NCI-H446 (cell line): ENCODE measurements around the gene SLC10A1.
"Not testable (repeated sequence)": the region's sequence is repeated elsewhere in the genome, so short reads cannot be mapped to it uniquely, and the experiment has no call there.

Experiments
- DNase-seq, 2 experiments: peaks; one replicate each; lab custom pipeline; 2025; lab: John Stamatoyannopoulos, UW

SLC10A1 gene

GRCh38 chr14:69796797-69797500 lies at the start of gene SLC10A1:
Gene SLC10A1 (minus strand): TSS chr14:69797241. CDS start chr14:69797155, 86 bp downstream.
- no peak for DNase-seq

DNA sequence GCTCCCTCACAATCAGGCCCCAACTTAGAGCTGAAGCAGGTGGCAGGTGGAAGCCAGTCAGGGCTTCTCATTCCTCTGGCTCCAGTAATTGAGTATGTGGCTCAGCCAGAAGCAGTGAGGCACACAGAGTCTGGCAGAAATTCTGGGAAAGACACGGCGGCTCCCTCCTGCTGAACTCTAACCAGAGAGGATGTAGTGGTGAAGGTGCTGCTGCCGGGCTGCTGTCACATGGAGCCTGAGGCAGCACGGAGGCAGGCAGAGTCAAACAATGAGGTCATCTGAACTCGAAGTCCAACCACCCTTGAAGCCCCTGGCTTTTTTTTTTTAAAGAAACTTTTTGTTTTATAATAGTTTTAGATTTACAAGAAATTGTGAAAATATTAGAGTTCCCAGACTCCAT lies 48.7 kb upstream of the SLC10A1 start:
- DNase-seq = peak in 1 of 2 experiments; percentile 53

GRCh38 chr14:69845050-69845581 lies 48.1 kb upstream of the SLC10A1 start:
- no peak for DNase-seq

DNA sequence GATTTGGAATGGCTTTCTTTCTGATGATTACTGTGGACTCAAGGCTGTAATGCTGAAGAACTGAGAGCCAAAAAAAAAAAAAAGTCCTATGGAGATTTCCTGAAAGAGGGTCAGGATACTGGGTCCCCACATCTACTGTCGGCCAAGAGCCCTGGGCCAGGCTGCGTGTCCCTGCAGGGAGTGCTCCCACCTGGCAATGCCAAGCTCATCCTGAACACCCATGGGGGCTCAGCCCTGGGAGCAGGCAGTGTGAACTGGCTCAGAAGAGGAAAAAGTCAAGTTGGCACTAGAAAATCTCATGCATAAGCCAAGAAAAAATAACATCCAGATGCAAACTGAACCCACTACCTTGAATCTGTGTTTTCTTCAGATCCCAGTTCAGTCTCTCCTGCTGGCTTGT lies 47.1 kb upstream of the SLC10A1 start:
- DNase-seq = peak in 1 of 2 experiments; percentile 59

DNA sequence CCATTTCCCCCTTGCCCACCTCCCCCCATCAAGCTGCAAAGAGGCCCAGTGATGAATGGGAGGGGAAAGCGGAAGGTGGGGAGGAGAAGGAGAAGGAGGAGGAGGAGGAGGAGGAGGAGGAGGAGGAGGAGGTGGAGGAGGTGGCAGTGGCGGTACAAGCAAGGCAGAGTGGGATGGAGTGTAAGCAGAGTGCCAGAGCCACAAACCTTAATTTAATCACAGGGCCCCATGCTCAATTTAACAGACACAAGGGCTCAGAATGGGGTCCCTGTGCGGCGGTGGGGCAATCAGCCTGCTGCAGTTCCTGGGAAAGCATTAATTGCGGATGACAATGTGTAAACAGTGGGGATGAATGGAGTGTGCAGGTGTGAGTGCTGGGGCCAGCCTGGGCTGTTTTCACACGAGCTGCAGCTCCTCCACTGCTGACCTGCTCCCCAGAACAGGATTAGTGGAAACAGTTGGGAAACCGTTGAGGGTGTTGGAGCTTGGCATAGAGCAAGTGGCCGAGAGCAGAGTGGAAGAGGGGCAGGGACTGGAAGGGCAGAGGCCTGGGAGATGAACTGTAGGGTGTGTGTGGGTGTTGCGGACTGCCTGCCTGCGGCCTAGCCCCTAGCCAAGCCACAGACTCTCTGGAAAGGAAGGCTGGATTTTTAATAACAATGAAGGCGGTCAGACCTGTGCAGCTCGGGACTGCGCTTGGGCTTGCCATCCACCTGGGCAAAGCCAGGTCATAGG lies 45.8 kb upstream of the SLC10A1 start:
- peak in 1 of 2 experiments; percentile 18 for DNase-seq

GRCh38 chr14:69841656-69842055 lies 44.6 kb upstream of the SLC10A1 start:
- peak; percentile 32 to 79 for DNase-seq

- DNase-seq = no peak
These were observed 42.6 kb upstream of the SLC10A1 start for GRCh38 chr14:69839661-69840060.

DNA sequence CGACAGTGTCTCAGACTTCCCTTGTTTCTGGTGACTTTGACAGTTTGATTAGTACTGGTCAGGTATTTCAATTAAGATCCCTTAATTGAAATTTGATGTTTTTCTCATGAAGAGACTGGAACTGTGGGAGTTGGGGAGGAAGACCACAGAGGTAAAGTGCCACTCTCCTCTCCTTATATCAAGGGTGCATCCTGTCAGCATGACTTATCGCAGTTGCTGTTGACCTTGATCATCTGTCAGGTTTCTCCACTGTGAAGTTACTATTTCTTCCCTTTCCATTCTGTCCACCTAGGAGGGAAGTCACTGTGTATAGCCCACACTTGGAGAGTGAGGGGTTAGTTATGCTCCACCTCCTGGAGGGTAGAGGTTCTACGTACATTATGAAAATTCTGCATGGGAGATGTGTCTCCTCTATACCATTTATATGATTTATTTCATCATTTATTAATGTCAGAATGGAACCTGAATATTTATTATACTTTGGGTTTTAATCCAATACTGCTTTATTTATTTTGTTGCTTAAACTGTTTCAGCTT lies 41.9 kb upstream of the SLC10A1 start:
- DNase-seq = no peak

GRCh38 chr14:69828879-69829278 lies 31.8 kb upstream of the SLC10A1 start:
- DNase-seq = no peak

DNA sequence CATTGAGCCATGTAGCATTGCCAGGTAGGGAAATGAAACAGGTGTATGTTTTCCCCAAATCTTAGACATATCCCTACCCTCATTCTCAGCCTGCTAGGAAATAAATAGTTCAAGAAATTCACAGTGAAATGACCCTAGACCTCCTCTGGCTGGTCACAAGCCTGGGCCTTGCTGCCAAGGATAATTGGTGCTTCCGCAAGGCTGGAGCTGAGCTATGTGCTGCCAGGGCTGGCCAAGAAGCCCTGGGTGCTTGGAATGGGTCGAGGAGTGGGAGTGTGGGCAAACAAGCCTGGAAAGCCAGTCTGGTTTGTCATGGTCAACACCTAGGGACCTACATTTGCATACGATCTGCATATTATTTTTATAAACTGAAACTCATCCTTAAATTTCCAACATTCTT lies 31.3 kb upstream of the SLC10A1 start:
- DNase-seq = peak; percentile 49 to 82

GRCh38 chr14:69827560-69827959 lies 30.5 kb upstream of the SLC10A1 start:
- no peak for DNase-seq

DNA sequence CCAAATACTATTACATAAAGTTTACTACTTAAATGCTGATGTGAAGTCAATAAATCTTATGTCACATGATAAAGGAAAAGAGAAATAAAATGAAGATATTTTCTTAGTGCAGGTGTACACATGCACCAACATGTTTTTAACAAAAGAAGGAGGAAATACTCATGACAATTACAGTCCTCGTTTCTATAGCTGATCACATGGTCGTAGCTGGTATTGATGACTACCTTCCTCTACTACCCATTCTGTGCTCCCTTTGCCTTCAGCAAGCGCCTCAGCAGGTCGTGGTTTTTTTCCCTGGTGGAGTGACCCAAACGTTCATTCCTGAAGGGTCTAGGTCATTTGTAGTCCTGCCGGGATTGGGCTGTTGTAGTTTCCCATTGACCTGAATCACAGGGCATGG lies 25.4 kb upstream of the SLC10A1 start:
- DNase-seq = no peak

- DNase-seq = no peak
These were observed 23.9 kb upstream of the SLC10A1 start for GRCh38 chr14:69820991-69821390.

- DNase-seq = no peak
These were observed 22.6 kb upstream of the SLC10A1 start for GRCh38 chr14:69819607-69820006.

- peak; percentile 61 to 87 for DNase-seq
These were observed 21.7 kb upstream of the SLC10A1 start for GRCh38 chr14:69818758-69819191.

DNA sequence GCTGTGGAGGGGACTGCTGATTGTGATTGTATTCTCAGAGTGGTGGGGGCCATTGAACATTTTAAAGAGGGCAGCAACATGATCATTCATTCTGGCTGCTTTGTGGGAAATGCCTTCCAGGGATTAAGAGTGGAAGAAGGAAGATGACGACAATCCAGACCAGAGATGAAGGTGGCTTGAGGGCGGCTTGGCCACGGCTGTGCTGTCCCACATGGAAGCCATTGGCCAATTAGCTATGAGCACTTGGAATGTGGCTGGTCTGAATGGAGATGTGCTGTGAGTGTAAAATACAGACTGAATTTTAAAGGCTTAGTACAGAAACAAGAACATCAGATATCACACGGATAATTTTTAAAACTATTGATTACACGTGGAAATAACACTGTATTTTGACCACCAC lies 19.2 kb upstream of the SLC10A1 start:
- DNase-seq = no peak

- DNase-seq = no peak
These were observed 18.5 kb upstream of the SLC10A1 start for GRCh38 chr14:69815556-69815955.

DNA sequence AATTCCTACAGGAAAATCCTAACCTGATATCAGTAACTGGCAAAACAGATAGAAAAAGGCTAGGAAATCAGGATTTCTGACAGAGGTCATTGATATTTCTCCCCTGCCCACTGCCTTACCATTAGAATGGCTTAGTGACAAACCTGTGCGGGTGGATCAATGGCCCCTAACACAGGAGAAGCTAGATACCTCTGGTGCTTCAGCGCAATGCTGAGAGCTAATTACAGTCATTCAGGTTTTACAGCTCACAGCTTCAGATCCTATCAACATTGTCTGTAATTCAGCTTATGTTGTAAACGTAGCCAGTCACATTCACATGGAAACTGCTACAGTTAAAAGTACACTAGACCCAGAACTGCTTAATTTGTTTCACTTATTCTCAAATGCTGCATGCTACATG lies 17.4 kb upstream of the SLC10A1 start:
- no peak for DNase-seq

DNA sequence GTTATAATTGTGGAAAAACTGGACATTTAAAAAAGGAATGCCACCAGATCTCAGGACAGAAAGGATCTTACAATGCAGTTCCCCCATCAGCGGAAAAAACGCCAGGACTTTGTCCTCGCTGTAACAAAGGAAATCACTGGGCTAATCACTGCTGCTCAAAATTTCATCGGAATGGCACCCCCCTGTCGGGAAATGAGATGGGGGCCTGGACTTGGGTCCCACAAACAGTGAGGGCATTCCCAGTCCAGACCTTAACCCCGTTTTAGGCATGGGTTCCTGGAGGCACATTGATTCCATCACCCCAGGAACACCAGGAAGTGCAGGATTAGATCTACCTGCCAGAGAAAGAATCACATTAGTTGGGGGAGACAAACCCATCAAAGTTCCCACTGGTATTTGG lies 16.3 kb upstream of the SLC10A1 start:
- DNase-seq = not testable (repeated sequence)

DNA sequence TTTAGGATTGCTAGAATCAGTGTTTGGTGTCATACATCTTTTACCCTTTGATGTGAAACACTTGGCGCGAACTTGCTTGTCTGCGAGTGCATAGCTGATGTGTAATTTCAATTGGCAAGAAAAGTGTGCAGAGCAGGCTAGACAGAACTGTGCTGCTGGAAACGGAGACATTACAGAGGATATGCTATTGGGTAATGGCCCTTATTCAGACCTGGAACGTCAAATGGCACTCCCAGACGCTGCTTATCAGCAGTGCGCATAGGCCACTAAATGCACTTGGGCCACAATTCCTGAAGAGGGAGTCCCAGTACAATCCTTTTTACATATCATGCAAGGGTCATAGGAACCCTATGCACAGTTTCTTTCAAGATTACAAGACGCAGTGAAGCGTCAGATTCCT lies 15.7 kb upstream of the SLC10A1 start:
- DNase-seq = peak in 1 of 2 experiments; percentile 61

DNA sequence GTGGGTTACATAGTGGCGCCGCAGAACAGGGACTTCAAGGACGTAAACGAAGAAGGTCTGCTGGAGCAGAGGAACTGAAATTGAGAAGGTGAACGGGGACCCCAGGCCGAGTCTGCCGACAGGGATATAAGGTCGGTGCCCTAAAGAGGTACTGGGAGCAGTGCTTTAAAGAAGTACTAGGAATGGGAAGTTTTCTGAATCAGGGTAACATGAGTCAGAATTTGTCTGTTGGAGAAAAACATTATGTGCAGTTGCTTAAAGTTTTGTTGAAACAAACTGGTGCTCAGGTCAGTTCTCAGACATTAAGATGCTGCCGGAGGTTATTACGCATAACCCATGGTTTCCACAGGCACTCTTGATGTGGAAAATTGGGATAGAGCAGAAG lies 14.8 kb upstream of the SLC10A1 start:
- DNase-seq = no peak

GRCh38 chr14:69811227-69811867 lies 14.3 kb upstream of the SLC10A1 start:
- DNase-seq = no peak
